WTC11 (cell line): ENCODE data around the gene NUDT21. TPM values are rescaled to one million over a fixed set of nuclear protein-coding genes. Genes with fewer than 3 reads are reported as not detected.

Experiments used
- ATAC-seq: fragments of 200-7000 bp; cut with Tn5 transposase; 2 replicates; pipeline ENCODE4 v1.10.0; 2021; ENCODE audit warnings: mild to moderate bottlenecking, moderate library complexity
- CTCF ChIA-PET: fragments of 300-600 bp; sonication (Branson Sonifier 250); formaldehyde crosslinking; loops from one replicate; lab custom pipeline; 2021; ENCODE audit warnings: antibody characterized with exemption; lab: Charles Lee
- POLR2A ChIA-PET: fragments of 350-600 bp; sonication (Branson Sonifier 250); formaldehyde crosslinking; loops from one replicate; lab custom pipeline; 2021; ENCODE audit warnings: antibody characterized with exemption; lab: Charles Lee
- DNase-seq: peaks from one replicate; pipeline ENCODE4 v3.0.0; 2021; ENCODE audit warnings: low spot score
- H3K27ac Mint-ChIP-seq: 2 replicates; pipeline ENCODE4 v1.8.0; 2021; ENCODE audit warnings: mixed read lengths
- H3K27me3 Mint-ChIP-seq: 2 replicates; pipeline ENCODE4 v1.8.0; 2021; ENCODE audit warnings: low read depth, mild to moderate bottlenecking, moderate library complexity, mixed read lengths
- H3K36me3 Mint-ChIP-seq: 2 replicates; pipeline ENCODE4 v1.8.0; 2021; ENCODE audit warnings: mixed read lengths
- H3K4me1 Mint-ChIP-seq: 2 replicates; pipeline ENCODE4 v1.8.0; 2022; ENCODE audit warnings: mixed read lengths
- H3K4me3 Mint-ChIP-seq: 2 replicates; pipeline ENCODE4 v1.8.0; 2021; ENCODE audit warnings: mild to moderate bottlenecking, moderate library complexity, mixed read lengths
- H3K9me3 Mint-ChIP-seq: 2 replicates; pipeline ENCODE4 v1.8.0; 2021; ENCODE audit warnings: mixed read lengths
- GTF2I ChIP-seq: fragments of 250-450 bp; sonication (Bioruptor Pico); conservative IDR thresholded peaks from 2 replicates; pipeline ENCODE4 v1.4.0; 2021; ENCODE audit warnings: mild to moderate bottlenecking
- HMGA2 ChIP-seq: fragments of 250-450 bp; sonication (Bioruptor Pico); IDR thresholded peaks from 2 replicates; pipeline ENCODE4 v1.4.0; 2021; ENCODE audit warnings: mild to moderate bottlenecking, moderate library complexity
- JAZF1 ChIP-seq: fragments of 250-450 bp; sonication (Bioruptor Pico); IDR thresholded peaks from 2 replicates; pipeline ENCODE4 v1.9.0; 2021; ENCODE audit warnings: moderate library complexity, mild to moderate bottlenecking, inconsistent platforms
- NR2C2 ChIP-seq: sonication (generic); formaldehyde crosslinking; IDR thresholded peaks from 2 replicates; pipeline ENCODE4 v1.8.0; 2022; ENCODE audit warnings: mild to moderate bottlenecking, missing genetic modification reagents
- SMAD3 ChIP-seq: sonication (generic); formaldehyde crosslinking; IDR thresholded peaks from 2 replicates; pipeline ENCODE4 v1.8.0; 2022; ENCODE audit warnings: missing genetic modification reagents, mild to moderate bottlenecking, borderline replicate concordance
- SOX15 ChIP-seq: fragments of 250-450 bp; sonication (Bioruptor Pico); IDR thresholded peaks from 2 replicates; pipeline ENCODE4 v1.9.0; 2021; ENCODE audit warnings: mild to moderate bottlenecking
- TEAD4 ChIP-seq: sonication (generic); formaldehyde crosslinking; IDR thresholded peaks from 2 replicates; pipeline ENCODE4 v1.8.0; 2022; ENCODE audit warnings: mild to moderate bottlenecking, missing genetic modification reagents
- ZNF121 ChIP-seq: sonication (generic); formaldehyde crosslinking; IDR thresholded peaks from 2 replicates; pipeline ENCODE4 v1.8.0; 2023; ENCODE audit warnings: missing genetic modification reagents
- total RNA-seq: library from RNA; stranded (reverse); gene quantifications from 3 replicates; pipeline ENCODE4 v1.2.3, GENCODE V29; 2021
- TF ChIP-seq, protein P1 (sequence below): sonication (generic); formaldehyde crosslinking; IDR thresholded peaks from 2 replicates; pipeline ENCODE4 v1.8.1; 2023; ENCODE audit warnings: mild to moderate bottlenecking, missing genetic modification reagents, moderate library complexity
- TF ChIP-seq, protein P2 (sequence below): sonication (generic); formaldehyde crosslinking; IDR thresholded peaks from 2 replicates; pipeline ENCODE4 v1.8.1; 2023; ENCODE audit warnings: mild to moderate bottlenecking, missing genetic modification reagents, borderline replicate concordance
- TF ChIP-seq, protein P3 (sequence below): sonication (generic); formaldehyde crosslinking; IDR thresholded peaks from 2 replicates; pipeline ENCODE4 v1.8.0; 2023; ENCODE audit warnings: mild to moderate bottlenecking, missing genetic modification reagents
- TF ChIP-seq, protein P4 (sequence below): sonication (generic); formaldehyde crosslinking; conservative IDR thresholded peaks from 2 replicates; pipeline ENCODE4 v1.8.1; 2022; ENCODE audit warnings: mild to moderate bottlenecking, missing genetic modification reagents
- TF ChIP-seq, protein P5 (sequence below): fragments of 250-450 bp; sonication (Bioruptor Pico); IDR thresholded peaks from 2 replicates; pipeline ENCODE4 v1.9.0; 2021; ENCODE audit warnings: mild to moderate bottlenecking
- TF ChIP-seq, protein P6 (sequence below): sonication (generic); formaldehyde crosslinking; IDR thresholded peaks from 2 replicates; pipeline ENCODE4 v1.8.1; 2022; ENCODE audit warnings: mild to moderate bottlenecking, moderate library complexity, missing genetic modification reagents

Gene NUDT21
- total RNA-seq, 1 experiment from 2014 or later = 263 TPM

DNA sequence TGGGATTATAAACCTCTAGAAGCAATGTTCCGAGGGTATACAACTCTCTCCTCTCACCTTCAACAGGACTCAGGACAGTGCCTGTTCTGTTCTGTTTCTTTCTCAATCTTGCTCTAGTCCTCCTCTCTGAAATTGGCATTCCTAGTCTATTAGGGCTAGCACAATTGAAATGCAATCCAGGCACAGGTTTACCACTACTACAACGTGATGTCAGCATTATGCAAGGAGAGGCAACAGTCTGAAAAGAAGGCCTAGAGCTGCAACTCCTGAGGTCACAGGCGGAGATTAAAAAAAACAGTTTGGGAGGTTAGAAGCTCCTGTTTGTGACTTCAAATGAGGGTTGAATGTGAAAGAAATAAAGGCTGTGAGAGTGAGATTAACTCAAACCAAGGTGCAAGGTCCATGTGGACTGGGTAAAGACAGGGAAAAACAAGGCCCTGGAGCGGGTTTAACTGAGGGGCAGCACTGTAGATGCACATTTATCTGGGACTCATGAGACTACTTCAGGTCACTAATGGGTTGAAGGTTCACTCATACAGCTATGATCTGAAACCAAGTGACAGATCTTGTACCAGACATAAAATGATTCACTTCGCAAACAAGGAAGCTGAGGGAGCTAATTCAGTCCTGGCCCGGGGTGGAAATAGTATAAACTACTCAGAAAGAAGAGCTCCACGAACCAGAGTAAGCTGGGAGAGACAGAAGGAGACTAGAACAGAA lies 42.6 kb downstream of the NUDT21 start:
- POLR2A ChIA-PET = no interaction called here
- H3K4me1 Mint-ChIP-seq = peaks cover 4% of the 10 kb centered on the region; the same call in 1 of the 2 replicates
- TF ChIP-seq TEAD4 (CRISPR knock-in tag) = no peak
- TF ChIP-seq, protein P1, sequence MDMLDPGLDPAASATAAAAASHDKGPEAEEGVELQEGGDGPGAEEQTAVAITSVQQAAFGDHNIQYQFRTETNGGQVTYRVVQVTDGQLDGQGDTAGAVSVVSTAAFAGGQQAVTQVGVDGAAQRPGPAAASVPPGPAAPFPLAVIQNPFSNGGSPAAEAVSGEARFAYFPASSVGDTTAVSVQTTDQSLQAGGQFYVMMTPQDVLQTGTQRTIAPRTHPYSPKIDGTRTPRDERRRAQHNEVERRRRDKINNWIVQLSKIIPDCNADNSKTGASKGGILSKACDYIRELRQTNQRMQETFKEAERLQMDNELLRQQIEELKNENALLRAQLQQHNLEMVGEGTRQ (CRISPR knock-in tag) = no peak
- no peak for TF ChIP-seq NR2C2 (CRISPR knock-in tag)
- no peak for TF ChIP-seq JAZF1 (CRISPR knock-in tag)
- no peak for TF ChIP-seq SOX15 (CRISPR knock-in tag)
- TF ChIP-seq ZNF121 (CRISPR knock-in tag) = no peak
- TF ChIP-seq, protein P2, sequence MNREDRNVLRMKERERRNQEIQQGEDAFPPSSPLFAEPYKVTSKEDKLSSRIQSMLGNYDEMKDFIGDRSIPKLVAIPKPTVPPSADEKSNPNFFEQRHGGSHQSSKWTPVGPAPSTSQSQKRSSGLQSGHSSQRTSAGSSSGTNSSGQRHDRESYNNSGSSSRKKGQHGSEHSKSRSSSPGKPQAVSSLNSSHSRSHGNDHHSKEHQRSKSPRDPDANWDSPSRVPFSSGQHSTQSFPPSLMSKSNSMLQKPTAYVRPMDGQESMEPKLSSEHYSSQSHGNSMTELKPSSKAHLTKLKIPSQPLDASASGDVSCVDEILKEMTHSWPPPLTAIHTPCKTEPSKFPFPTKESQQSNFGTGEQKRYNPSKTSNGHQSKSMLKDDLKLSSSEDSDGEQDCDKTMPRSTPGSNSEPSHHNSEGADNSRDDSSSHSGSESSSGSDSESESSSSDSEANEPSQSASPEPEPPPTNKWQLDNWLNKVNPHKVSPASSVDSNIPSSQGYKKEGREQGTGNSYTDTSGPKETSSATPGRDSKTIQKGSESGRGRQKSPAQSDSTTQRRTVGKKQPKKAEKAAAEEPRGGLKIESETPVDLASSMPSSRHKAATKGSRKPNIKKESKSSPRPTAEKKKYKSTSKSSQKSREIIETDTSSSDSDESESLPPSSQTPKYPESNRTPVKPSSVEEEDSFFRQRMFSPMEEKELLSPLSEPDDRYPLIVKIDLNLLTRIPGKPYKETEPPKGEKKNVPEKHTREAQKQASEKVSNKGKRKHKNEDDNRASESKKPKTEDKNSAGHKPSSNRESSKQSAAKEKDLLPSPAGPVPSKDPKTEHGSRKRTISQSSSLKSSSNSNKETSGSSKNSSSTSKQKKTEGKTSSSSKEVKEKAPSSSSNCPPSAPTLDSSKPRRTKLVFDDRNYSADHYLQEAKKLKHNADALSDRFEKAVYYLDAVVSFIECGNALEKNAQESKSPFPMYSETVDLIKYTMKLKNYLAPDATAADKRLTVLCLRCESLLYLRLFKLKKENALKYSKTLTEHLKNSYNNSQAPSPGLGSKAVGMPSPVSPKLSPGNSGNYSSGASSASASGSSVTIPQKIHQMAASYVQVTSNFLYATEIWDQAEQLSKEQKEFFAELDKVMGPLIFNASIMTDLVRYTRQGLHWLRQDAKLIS = no peak
- TF ChIP-seq HMGA2 (CRISPR knock-in tag) = no peak
- TF ChIP-seq, protein P3, sequence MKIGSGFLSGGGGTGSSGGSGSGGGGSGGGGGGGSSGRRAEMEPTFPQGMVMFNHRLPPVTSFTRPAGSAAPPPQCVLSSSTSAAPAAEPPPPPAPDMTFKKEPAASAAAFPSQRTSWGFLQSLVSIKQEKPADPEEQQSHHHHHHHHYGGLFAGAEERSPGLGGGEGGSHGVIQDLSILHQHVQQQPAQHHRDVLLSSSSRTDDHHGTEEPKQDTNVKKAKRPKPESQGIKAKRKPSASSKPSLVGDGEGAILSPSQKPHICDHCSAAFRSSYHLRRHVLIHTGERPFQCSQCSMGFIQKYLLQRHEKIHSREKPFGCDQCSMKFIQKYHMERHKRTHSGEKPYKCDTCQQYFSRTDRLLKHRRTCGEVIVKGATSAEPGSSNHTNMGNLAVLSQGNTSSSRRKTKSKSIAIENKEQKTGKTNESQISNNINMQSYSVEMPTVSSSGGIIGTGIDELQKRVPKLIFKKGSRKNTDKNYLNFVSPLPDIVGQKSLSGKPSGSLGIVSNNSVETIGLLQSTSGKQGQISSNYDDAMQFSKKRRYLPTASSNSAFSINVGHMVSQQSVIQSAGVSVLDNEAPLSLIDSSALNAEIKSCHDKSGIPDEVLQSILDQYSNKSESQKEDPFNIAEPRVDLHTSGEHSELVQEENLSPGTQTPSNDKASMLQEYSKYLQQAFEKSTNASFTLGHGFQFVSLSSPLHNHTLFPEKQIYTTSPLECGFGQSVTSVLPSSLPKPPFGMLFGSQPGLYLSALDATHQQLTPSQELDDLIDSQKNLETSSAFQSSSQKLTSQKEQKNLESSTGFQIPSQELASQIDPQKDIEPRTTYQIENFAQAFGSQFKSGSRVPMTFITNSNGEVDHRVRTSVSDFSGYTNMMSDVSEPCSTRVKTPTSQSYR (CRISPR knock-in tag) = no peak
- TF ChIP-seq, protein P4, sequence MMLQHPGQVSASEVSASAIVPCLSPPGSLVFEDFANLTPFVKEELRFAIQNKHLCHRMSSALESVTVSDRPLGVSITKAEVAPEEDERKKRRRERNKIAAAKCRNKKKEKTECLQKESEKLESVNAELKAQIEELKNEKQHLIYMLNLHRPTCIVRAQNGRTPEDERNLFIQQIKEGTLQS (CRISPR knock-in tag) = no peak
- TF ChIP-seq, protein P5, sequence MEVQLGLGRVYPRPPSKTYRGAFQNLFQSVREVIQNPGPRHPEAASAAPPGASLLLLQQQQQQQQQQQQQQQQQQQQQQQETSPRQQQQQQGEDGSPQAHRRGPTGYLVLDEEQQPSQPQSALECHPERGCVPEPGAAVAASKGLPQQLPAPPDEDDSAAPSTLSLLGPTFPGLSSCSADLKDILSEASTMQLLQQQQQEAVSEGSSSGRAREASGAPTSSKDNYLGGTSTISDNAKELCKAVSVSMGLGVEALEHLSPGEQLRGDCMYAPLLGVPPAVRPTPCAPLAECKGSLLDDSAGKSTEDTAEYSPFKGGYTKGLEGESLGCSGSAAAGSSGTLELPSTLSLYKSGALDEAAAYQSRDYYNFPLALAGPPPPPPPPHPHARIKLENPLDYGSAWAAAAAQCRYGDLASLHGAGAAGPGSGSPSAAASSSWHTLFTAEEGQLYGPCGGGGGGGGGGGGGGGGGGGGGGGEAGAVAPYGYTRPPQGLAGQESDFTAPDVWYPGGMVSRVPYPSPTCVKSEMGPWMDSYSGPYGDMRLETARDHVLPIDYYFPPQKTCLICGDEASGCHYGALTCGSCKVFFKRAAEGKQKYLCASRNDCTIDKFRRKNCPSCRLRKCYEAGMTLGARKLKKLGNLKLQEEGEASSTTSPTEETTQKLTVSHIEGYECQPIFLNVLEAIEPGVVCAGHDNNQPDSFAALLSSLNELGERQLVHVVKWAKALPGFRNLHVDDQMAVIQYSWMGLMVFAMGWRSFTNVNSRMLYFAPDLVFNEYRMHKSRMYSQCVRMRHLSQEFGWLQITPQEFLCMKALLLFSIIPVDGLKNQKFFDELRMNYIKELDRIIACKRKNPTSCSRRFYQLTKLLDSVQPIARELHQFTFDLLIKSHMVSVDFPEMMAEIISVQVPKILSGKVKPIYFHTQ (CRISPR knock-in tag) = no peak
- TF ChIP-seq SMAD3 (CRISPR knock-in tag) = no peak
- no peak for TF ChIP-seq GTF2I (CRISPR knock-in tag)
- TF ChIP-seq, protein P6, sequence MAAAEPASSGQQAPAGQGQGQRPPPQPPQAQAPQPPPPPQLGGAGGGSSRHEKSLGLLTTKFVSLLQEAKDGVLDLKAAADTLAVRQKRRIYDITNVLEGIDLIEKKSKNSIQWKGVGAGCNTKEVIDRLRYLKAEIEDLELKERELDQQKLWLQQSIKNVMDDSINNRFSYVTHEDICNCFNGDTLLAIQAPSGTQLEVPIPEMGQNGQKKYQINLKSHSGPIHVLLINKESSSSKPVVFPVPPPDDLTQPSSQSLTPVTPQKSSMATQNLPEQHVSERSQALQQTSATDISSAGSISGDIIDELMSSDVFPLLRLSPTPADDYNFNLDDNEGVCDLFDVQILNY = no peak
- TF ChIP-seq, all 79 proteins: peak for 0
- H3K27me3 Mint-ChIP-seq = no peaks in the 10 kb centered on the region
- DNase-seq (no peak), ATAC-seq (no peak)
- peak overlapping the region; percentile 0; the same call in 1 of the 2 replicates for H3K27ac Mint-ChIP-seq
- H3K36me3 Mint-ChIP-seq = peaks cover 36% of the 10 kb centered on the region
- CTCF ChIA-PET = interaction anchor here (1.1 to 1.5 kb wide), 2 partner anchors 43 to 52 kb away, joined by 4 read pairs; partner anchors contain the start of genes NUDT21 and OGFOD1
- no peak overlapping the region for H3K4me3 Mint-ChIP-seq
- 0 out of 2 replicates have a peak, but pooled peaks cover 7% of the 10 kb centered on the region for H3K9me3 Mint-ChIP-seq
